Posterior vena cava (tissue), 2 donors: ENCODE data around the gene CALML4. TPM values are rescaled to one million over a fixed set of nuclear protein-coding genes. Genes with fewer than 3 reads are reported as not detected.

Experiments used
- DNase-seq: peaks from one replicate; pipeline ENCODE4 v3.0.0-alpha.2; 2020; ENCODE audit warnings: low spot score
- intact Hi-C, 2 donors: fragments of 100-400 bp; cut with DNase I; formaldehyde crosslinking; loops; one replicate each; pipeline versions ENCODE4 v1.14.1 to v1.14.2; 2022 to 2023
- total RNA-seq, 2 donors: library from RNA; stranded (reverse); fragmentation: NEBNext Ultra II Directional; extraction: Animal tissue kit (Norgen Biotek cat#: 25700); gene quantifications; one replicate each; pipeline ENCODE4 v1.2.1, GENCODE V29; 2021
- donor health status: DM: yes; HTN: yes; CAD: no.
- donor health status: DM: yes; HTN: yes; CAD: no.

CALML4 gene
- total RNA-seq, 2 donors from 2014 or later = 5.7 to 8.4 TPM

- intact Hi-C loops = no loop called here
- DNase-seq = no peak
Observed at GRCh38 chr15:68199340-68199739, 5.8 kb downstream of the CALML4 start.

GRCh38 chr15:68197661-68198437 is 7.3 kb downstream of the CALML4 start:
- intact Hi-C loops = no loop called here

DNA sequence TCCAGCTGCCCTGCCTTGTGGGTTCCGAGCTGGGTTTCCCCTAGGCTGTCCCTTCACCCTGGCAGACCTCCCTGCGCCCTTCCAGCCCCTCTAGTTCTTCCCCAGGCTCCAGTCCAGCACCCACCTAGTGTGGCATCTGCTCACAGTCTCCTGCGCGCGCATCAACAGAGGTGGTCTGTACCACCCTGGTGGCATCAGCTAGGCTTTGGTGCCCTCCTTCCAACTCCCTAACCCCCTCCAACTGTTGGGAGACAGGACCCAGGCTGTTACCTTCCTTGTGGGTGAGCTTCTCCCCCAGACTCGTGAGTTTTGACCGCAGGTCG is 8.0 kb downstream of the CALML4 start:
- DNase-seq = no peak
- intact Hi-C loops = no loop called here

More at GRCh38 chr15:68197661-68198437, 7.3 kb downstream of the CALML4 start:
- DNase-seq = no peak

GRCh38 chr15:68196445-68197169 is 8.5 kb downstream of the CALML4 start:
- no peak for DNase-seq
- intact Hi-C loops = no loop called here

- intact Hi-C loops = no loop called here
Observed at GRCh38 chr15:68195336-68196112, 9.6 kb downstream of the CALML4 start.

DNA sequence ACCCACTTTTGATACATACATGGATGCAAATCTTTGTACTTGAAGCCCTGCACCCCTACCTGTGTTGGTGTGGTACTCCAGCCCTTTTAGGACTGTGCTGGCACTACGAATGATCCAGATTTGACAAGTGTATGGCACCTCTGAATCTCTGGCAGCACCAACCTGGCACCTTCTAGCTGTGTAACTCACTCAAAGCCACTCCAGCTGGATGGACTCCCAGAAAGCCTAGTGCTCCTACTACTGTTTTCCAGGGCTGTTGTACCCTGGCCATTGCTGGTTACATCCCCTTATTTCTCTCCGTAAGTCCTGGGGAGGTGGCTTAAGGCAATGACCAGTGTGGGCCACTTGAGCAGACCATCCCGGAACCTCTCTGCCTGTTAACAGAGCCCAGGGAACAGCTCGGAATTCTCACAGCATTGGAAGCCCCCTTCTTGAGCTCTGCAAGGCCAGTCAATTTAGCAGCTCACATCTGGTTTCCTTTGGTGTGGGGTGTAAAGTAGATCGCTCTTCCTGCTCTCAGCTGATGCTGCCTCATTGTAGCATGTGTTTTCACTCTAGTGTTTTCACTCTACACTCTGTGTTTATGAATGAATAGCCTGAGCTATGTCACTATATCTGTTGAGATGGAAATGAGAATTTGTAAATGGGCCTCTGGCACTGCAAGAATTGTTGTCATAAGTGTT is 12.2 kb downstream of the CALML4 start:
- no peak for DNase-seq
- intact Hi-C loops = no loop called here

More at GRCh38 chr15:68195336-68196112, 9.6 kb downstream of the CALML4 start:
- no peak for DNase-seq

GRCh38 chr15:68192117-68192516 is 13.0 kb downstream of the CALML4 start:
- no peak for DNase-seq
- intact Hi-C loops = no loop called here

DNA sequence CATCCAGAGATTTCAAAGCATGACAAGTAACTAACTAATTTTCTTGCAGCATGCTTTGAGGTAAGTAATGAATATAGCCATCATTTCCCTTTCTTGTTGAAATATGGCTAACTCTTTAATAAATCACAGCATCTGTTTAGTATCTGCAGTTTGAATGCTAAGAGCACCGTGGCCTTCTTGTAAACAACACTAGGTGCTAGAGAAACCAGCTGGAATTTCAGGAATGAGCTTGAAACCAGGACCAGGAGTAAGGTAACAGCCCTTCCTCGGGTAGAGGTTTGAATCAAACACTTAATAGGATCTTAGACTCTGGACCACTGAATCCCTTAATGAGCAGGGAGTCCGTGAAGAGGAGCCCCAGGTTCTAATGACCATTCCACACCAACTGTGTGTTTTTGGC is 13.6 kb downstream of the CALML4 start:
- DNase-seq = no peak
- intact Hi-C loops = no loop called here

GRCh38 chr15:68190048-68190447 is 15.1 kb downstream of the CALML4 start:
- intact Hi-C loops = no loop called here

GRCh38 chr15:68188647-68189046 is 16.5 kb downstream of the CALML4 start:
- intact Hi-C loops = no loop called here
- no peak for DNase-seq

More at GRCh38 chr15:68190048-68190447, 15.1 kb downstream of the CALML4 start:
- no peak for DNase-seq

DNA sequence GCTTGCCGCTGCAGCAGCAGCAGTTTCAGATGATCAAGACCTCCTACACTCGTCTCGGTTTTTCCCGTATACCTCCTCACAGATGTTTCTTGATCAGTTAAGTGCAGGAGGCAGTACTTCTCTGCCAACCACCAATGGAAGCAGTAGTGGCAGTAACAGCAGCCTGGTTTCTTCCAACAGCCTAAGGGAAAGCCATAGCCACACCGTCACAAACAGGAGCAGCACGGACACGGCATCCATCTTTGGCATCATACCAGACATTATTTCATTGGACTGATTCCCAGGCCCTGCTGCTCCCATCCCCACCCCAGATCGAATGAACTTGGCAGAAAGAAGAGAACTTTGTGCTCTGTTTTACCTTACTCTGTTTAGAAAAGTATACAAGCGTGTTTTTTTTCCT is 17.6 kb downstream of the CALML4 start:
- DNase-seq = no peak
- intact Hi-C loops = no loop called here

- intact Hi-C loops = no loop called here
- DNase-seq = no peak
Observed at GRCh38 chr15:68186671-68187397, 18.3 kb downstream of the CALML4 start.

DNA sequence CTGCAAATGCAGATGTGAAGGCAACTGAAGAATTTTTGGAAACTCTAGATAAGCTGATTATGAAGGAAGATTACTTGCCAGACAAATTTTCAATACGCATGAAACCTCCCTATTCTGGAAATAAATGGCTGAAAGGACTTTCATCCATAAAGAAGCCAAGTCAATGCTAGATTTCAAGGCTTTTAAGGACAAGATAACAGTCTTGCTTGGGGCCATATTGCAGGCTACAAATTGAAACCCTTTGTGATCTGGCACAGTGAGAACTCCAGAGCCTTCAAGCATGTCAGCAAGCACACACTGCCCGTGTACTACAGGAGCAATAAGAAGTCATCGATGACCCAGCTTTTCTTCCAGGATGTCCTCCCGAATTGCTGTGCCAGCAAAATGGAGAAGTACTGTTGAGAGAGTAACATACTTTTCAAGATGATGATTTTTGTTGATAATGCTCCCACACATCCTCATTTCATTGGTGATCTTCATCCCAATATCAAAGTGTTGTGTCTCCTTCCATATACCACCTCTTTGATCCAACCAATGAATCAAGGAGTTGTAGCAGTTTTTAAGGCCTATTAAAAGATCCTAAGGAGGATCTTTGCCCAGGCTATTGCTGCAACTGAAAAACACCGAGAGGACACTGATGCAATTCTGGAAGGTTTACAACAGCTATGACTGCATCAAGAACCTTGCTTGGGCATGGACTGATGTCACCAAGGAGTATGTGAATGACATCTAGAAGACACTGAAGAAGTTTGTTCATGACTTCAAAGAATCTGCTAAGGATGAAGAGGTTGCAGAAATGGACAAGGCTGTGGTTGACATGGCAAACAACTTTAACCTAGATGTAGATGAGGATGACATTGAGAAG is 20.3 kb downstream of the CALML4 start:
- intact Hi-C loops = no loop called here
- no peak for DNase-seq

DNA sequence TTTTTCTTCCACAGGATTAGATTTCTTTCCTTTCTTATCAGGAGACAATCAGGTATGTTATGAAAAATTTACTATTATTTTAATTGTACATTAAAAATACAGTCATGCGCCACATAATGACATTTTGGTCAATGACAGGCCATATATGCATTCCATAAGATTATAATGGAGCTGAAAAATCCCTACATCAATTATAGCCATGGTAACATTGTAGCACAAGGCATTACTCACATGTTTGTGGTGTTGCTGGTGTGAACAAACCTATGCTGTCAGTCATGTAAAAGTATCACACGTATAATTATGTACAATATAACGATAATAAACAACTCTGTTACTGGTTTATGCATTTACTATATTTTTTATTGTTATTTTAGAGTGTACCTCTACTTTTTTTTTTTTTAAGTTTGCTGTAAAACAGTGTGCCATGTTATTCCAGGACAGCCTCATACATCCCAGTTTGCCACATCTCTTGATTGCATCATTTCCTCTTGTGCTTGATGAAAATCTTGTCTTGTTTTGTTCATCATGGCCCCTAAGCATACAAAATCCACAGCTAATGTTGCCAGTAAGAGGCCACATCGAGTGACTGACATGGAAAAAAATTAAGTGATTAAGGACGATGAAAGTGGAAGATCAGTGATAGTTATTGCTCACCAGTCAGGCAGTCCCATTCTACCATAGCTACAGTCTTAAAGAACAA is 21.4 kb downstream of the CALML4 start:
- DNase-seq = no peak
- intact Hi-C loops = no loop called here

- intact Hi-C loops = no loop called here
- DNase-seq = no peak
Observed at GRCh38 chr15:68177742-68178141, 27.4 kb downstream of the CALML4 start.

GRCh38 chr15:68176601-68177000 is 28.5 kb downstream of the CALML4 start:
- intact Hi-C loops = no loop called here
- no peak for DNase-seq

- intact Hi-C loops = no loop called here
- no peak for DNase-seq
Observed at GRCh38 chr15:68175526-68175925, 29.6 kb downstream of the CALML4 start.
